ENCODE results near the gene TSPEAR. TPM values are rescaled to one million over a fixed set of nuclear protein-coding genes. Genes with fewer than 3 reads are reported as not detected.

TSPEAR gene
- total and polyA plus RNA-seq, 2 of the 13 experiments (the other 11 are each of a cell fraction or from before 2014, with no cell fraction given): 0.07 to 0.32 TPM

DNA sequence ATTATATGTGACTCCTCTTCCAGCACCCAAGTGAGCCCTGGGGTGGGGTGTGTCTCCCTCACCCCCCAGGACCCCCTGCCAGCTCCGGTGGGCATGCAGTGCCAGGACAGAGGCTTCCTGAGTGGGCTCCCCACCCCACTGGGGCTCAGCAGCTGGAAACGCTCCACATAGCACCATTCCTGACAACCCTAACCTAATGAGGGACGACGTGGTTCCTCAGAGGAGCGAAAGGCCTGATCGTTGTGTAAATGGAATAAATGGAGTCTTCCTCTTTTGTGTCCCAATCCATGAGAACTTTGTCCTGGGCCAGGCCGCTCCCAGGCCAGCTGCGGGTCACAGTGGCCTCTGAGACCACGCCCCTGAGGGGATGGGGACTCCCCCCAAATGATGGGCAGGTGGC is 1.8 kb upstream of the TSPEAR start:
- intact Hi-C loops (cut with micrococcal nuclease; ENCODE audit: unreplicated experiment) (no loop called here), in situ Hi-C loops (cut with HindIII; ENCODE audit: extremely low pct_ligation_motif_present, low pct_unique_long_range_greater_than_20kb) (no loop called here)
- Histone ChIP-seq H3K4me2 (ENCODE audit: low read depth, low read length) (no peak overlapping the region), H3K79me2 (ENCODE audit: insufficient read depth, low read length) (no peaks in the 10 kb centered on the region), H2AFZ (ENCODE audit: low read length) (no peak overlapping the region), H3K9ac (ENCODE audit: insufficient read depth, low read depth, low read length) (no peak overlapping the region), H3K4me1 (ENCODE audit: insufficient read depth, low read length) (peaks cover 16% of the 10 kb centered on the region; the same call in 1 of the 2 replicates), H3K4me3 (replicated peaks in 1 of 3; ENCODE audit: insufficient read depth in 1 of 3, low read depth in 2 of 3, low read length in 3 of 3) (no peak overlapping the region), H3K36me3 (replicated peaks in 1 of 2; ENCODE audit: control insufficient read depth in 1 of 2, insufficient read depth in 2 of 2, low read length in 2 of 2) (no peaks in the 10 kb centered on the region), H3K9me3 (ENCODE audit: low read length) (no peaks in the 10 kb centered on the region), H3K27ac (ENCODE audit: extremely low read length, insufficient read depth, low read length) (no peak overlapping the region), H3K27me3 (ENCODE audit: control insufficient read depth in 1 of 2, insufficient read depth in 2 of 2, low read length in 2 of 2) (peaks cover 16 to 56% of the 10 kb centered on the region in 2 experiments), H4K20me1 (ENCODE audit: insufficient read depth, low read length) (no peaks in the 10 kb centered on the region)
- ChIA-PET POLR2A (no interaction called here), CTCF (ENCODE audit: low intra/inter-chr PET ratio, low total read pairs) (no interaction called here)
- DNase-seq (ENCODE audit: low spot score): no peak
- FAIRE-seq: no peak
- TF ChIP-seq, protein P1, sequence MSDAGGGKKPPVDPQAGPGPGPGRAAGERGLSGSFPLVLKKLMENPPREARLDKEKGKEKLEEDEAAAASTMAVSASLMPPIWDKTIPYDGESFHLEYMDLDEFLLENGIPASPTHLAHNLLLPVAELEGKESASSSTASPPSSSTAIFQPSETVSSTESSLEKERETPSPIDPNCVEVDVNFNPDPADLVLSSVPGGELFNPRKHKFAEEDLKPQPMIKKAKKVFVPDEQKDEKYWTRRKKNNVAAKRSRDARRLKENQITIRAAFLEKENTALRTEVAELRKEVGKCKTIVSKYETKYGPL (CRISPR knock-in tag; IDR thresholded peaks at IDR 0.05): no peak
- TF ChIP-seq, protein P2, sequence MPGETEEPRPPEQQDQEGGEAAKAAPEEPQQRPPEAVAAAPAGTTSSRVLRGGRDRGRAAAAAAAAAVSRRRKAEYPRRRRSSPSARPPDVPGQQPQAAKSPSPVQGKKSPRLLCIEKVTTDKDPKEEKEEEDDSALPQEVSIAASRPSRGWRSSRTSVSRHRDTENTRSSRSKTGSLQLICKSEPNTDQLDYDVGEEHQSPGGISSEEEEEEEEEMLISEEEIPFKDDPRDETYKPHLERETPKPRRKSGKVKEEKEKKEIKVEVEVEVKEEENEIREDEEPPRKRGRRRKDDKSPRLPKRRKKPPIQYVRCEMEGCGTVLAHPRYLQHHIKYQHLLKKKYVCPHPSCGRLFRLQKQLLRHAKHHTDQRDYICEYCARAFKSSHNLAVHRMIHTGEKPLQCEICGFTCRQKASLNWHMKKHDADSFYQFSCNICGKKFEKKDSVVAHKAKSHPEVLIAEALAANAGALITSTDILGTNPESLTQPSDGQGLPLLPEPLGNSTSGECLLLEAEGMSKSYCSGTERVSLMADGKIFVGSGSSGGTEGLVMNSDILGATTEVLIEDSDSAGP (CRISPR knock-in tag; IDR thresholded peaks at IDR 0.05; ENCODE audit: borderline replicate concordance): no peak
- TF ChIP-seq SETDB1 (CRISPR knock-in tag; IDR thresholded peaks at IDR 0.05; ENCODE audit: borderline replicate concordance): no peak
- no peak for TF ChIP-seq MTF1 (CRISPR knock-in tag; IDR thresholded peaks at IDR 0.05)
- TF ChIP-seq, protein P3, sequence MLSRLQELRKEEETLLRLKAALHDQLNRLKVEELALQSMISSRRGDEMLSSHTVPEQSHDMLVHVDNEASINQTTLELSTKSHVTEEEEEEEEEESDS (CRISPR knock-in tag; IDR thresholded peaks at IDR 0.05; ENCODE audit: borderline replicate concordance): no peak
- TF ChIP-seq ESRRA (CRISPR knock-in tag; IDR thresholded peaks at IDR 0.05; ENCODE audit: low read depth): no peak
- TF ChIP-seq GTF2F1 (IDR thresholded peaks at IDR 0.05; ENCODE audit: low read length): no peak
- TF ChIP-seq IKZF1 (IDR thresholded peaks at IDR 0.05): no peak
- no peak for TF ChIP-seq SMAD1 (CRISPR knock-in tag; IDR thresholded peaks at IDR 0.05; ENCODE audit: borderline replicate concordance, low read depth)
- TF ChIP-seq, protein P4, sequence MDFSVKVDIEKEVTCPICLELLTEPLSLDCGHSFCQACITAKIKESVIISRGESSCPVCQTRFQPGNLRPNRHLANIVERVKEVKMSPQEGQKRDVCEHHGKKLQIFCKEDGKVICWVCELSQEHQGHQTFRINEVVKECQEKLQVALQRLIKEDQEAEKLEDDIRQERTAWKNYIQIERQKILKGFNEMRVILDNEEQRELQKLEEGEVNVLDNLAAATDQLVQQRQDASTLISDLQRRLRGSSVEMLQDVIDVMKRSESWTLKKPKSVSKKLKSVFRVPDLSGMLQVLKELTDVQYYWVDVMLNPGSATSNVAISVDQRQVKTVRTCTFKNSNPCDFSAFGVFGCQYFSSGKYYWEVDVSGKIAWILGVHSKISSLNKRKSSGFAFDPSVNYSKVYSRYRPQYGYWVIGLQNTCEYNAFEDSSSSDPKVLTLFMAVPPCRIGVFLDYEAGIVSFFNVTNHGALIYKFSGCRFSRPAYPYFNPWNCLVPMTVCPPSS (IDR thresholded peaks at IDR 0.05): no peak
- WGBS (ENCODE audit: low lambda C conversion rate): no CpG with 5 or more reads among the region's 9 CpGs
- BruUV-seq (replicated peaks): no TSS peak
- ATAC-seq: no peak
